ENCODE measurements around the gene KSR2.

KSR2 gene

GRCh38 chr12:117832459-117833457 is 136.0 kb downstream of the KSR2 start (continued):
- TF ChIP-seq ZNF274 (IDR thresholded peaks at IDR 0.05; ENCODE audit: low read length) (no peak), ZNF274 (tag by site-specific recombination; IDR thresholded peaks at IDR 0.05; ENCODE audit: borderline replicate concordance) (no peak), OSR2 (tag by site-specific recombination; IDR thresholded peaks at IDR 0.05) (no peak)

GRCh38 chr12:117830471-117830870 is 138.3 kb downstream of the KSR2 start:
- no peak overlapping the region for H3K4me3 ChIP-seq (ENCODE audit: low read depth, low read length)
- H3K27ac ChIP-seq (ENCODE audit: extremely low read depth, low read depth, low read length): no peak overlapping the region
- no peak for TF ChIP-seq ZNF692 (tag by site-specific recombination; IDR thresholded peaks at IDR 0.05)
- no peak for TF ChIP-seq HOXA7 (CRISPR knock-in tag; IDR thresholded peaks at IDR 0.05; ENCODE audit: borderline replicate concordance)
- no peak for TF ChIP-seq ZNF776 (tag by site-specific recombination; IDR thresholded peaks at IDR 0.05; ENCODE audit: borderline replicate concordance)
- TF ChIP-seq ZNF510 (tag by site-specific recombination; IDR thresholded peaks at IDR 0.05; ENCODE audit: insufficient replicate concordance): no peak
- TF ChIP-seq ZFHX2 (tag by site-specific recombination; conservative IDR thresholded peaks at IDR 0.05): no peak
- no peak for TF ChIP-seq ZNF146 (tag by site-specific recombination; IDR thresholded peaks at IDR 0.05)
- no peak for TF ChIP-seq ZNF626 (tag by site-specific recombination; IDR thresholded peaks at IDR 0.05)
- no peak for TF ChIP-seq YY1 (tag by site-specific recombination; IDR thresholded peaks at IDR 0.05)
- H3K9me3 ChIP-seq (ENCODE audit: control insufficient read depth, insufficient read depth, low read depth, low read length): no peaks in the 10 kb centered on the region
- POLR2A ChIA-PET: interaction anchor here (0.7 kb wide), 1 partner anchor 483 kb away, joined by 3 read pairs; no protein-coding TSS in a partner anchor
- no peaks in the 10 kb centered on the region for H3K36me3 ChIP-seq (ENCODE audit: control insufficient read depth in 2 of 2, insufficient read depth in 1 of 2, low read length in 2 of 2)
- CTCF ChIA-PET: interaction anchor here (0.5 to 2.2 kb wide), 6 partner anchors 10 to 618 kb away, joined by 3 to 8 read pairs (median 6); no protein-coding TSS in a partner anchor
- no peaks in the 10 kb centered on the region for H3K4me1 ChIP-seq (ENCODE audit: control insufficient read depth, insufficient read depth, low read length)

- Histone ChIP-seq H3K4me1 (ENCODE audit: control insufficient read depth, insufficient read depth, low read length) (no peaks in the 10 kb centered on the region), H3K4me3 (ENCODE audit: low read depth, low read length) (no peak overlapping the region), H3K27ac (ENCODE audit: extremely low read depth, low read depth, low read length) (no peak overlapping the region), H3K9me3 (ENCODE audit: control insufficient read depth, insufficient read depth, low read depth, low read length) (no peaks in the 10 kb centered on the region), H3K36me3 (ENCODE audit: control insufficient read depth in 2 of 2, insufficient read depth in 1 of 2, low read length in 2 of 2) (no peaks in the 10 kb centered on the region)
- ChIA-PET POLR2A (no interaction called here), CTCF (no interaction called here)
- no peak for TF ChIP-seq ZNF23 (tag by site-specific recombination; IDR thresholded peaks at IDR 0.05; ENCODE audit: borderline replicate concordance)
- TF ChIP-seq HOXC10 (CRISPR knock-in tag; IDR thresholded peaks at IDR 0.05): no peak
- TF ChIP-seq, protein P1, sequence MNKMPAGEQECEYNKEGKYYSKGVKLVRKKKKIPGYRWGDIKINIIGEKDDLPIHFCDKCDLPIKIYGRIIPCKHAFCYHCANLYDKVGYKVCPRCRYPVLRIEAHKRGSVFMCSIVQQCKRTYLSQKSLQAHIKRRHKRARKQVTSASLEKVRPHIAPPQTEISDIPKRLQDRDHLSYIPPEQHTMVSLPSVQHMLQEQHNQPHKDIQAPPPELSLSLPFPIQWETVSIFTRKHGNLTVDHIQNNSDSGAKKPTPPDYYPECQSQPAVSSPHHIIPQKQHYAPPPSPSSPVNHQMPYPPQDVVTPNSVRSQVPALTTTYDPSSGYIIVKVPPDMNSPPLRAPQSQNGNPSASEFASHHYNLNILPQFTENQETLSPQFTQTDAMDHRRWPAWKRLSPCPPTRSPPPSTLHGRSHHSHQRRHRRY (tag by site-specific recombination; IDR thresholded peaks at IDR 0.05): no peak
- TF ChIP-seq SETDB1 (IDR thresholded peaks at IDR 0.05; ENCODE audit: insufficient read length, low read length): peak; percentile 40
Observed at GRCh38 chr12:117829108-117829507, 139.7 kb downstream of the KSR2 start.

GRCh38 chr12:117827660-117828059 is 141.1 kb downstream of the KSR2 start:
- H3K4me3 ChIP-seq (ENCODE audit: low read depth, low read length): no peak overlapping the region
- H3K4me1 ChIP-seq (ENCODE audit: control insufficient read depth, insufficient read depth, low read length): no peaks in the 10 kb centered on the region
- no peaks in the 10 kb centered on the region for H3K36me3 ChIP-seq (ENCODE audit: control insufficient read depth in 2 of 2, insufficient read depth in 1 of 2, low read length in 2 of 2)
- no peak overlapping the region for H3K27ac ChIP-seq (ENCODE audit: extremely low read depth, low read depth, low read length)
- TF ChIP-seq PRDM2 (tag by site-specific recombination; IDR thresholded peaks at IDR 0.05; ENCODE audit: borderline replicate concordance) (no peak), ZNF768 (tag by site-specific recombination; IDR thresholded peaks at IDR 0.05) (peak; percentile 29; the same call in 1 of the 2 replicates)
- POLR2A ChIA-PET: no interaction called here
- CTCF ChIA-PET: interaction anchor here (1.0 to 1.8 kb wide), 5 partner anchors 10 to 615 kb away, joined by 3 to 11 read pairs (median 4); no protein-coding TSS in a partner anchor
- H3K9me3 ChIP-seq (ENCODE audit: control insufficient read depth, insufficient read depth, low read depth, low read length): no peaks in the 10 kb centered on the region

Data from HEK293 (cell line).